ENCODE results near the gene CTAGE1. TPM values are rescaled to one million over a fixed set of nuclear protein-coding genes. Genes with fewer than 3 reads are reported as not detected.

The CTAGE1 gene
- total and polyA plus RNA-seq, 2 donors (not counting 3 experiments of a cell fraction or from before 2014, with no cell fraction given): not detected

GRCh38 chr18:22436136-22436535 is 18.4 kb upstream of the CTAGE1 start:
- BruUV-seq (replicated peaks): no TSS peak
- FAIRE-seq (no peak), DNase-seq (ENCODE audit: low read depth, low spot score) (no peak)
- no peak overlapping the region for H3K4me2 ChIP-seq (ENCODE audit: insufficient read depth, low read length)
- ChIA-PET CTCF (no interaction called here), POLR2A (no interaction called here)
- no peak overlapping the region for H3K9ac ChIP-seq (replicated peaks; ENCODE audit: extremely low read depth, insufficient read depth, low read length)
- no peak overlapping the region for H3K27ac ChIP-seq (ENCODE audit: insufficient read depth, low read depth, low read length)
- no peaks in the 10 kb centered on the region for H3K79me2 ChIP-seq (ENCODE audit: control insufficient read depth, insufficient read depth, low read length)
- dilution Hi-C loops (cut with MboI; ENCODE audit: extremely low pct_ligation_motif_present, low sequenced_read_pairs) (loop anchor here (25.0 kb wide), 1 partner anchor 249 kb away; no protein-coding TSS in a partner anchor), intact Hi-C loops (cut with micrococcal nuclease) (no loop called here)
- H2AFZ ChIP-seq (ENCODE audit: low read depth, low read length): no peak overlapping the region
- no peaks in the 10 kb centered on the region for H3K27me3 ChIP-seq (ENCODE audit: control insufficient read depth in 2 of 2, insufficient read depth in 2 of 2, low read length in 2 of 2)
- no peak for TF ChIP-seq POLR2AphosphoS5 (IDR thresholded peaks at IDR 0.05; ENCODE audit: insufficient read depth, low read depth, low read length)
- TF ChIP-seq GATA2 (IDR thresholded peaks at IDR 0.05; ENCODE audit: insufficient read depth, insufficient read length, low read depth, low read length): no peak
- TF ChIP-seq, protein P1, sequence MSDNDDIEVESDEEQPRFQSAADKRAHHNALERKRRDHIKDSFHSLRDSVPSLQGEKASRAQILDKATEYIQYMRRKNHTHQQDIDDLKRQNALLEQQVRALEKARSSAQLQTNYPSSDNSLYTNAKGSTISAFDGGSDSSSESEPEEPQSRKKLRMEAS (IDR thresholded peaks at IDR 0.05; ENCODE audit: insufficient read depth, insufficient read length): no peak
- TF ChIP-seq MYC (IDR thresholded peaks at IDR 0.05; ENCODE audit: low read depth, low read length): no peak
- no peak for TF ChIP-seq EZH2 (IDR thresholded peaks at IDR 0.05; ENCODE audit: borderline replicate concordance, low read depth, low read length, severe bottlenecking)
- no peak for TF ChIP-seq CTCF (IDR thresholded peaks at IDR 0.05; ENCODE audit: extremely low read depth in 1 of 2, insufficient read depth in 1 of 2, low read depth in 1 of 2, low read length in 2 of 2)
- no peak for TF ChIP-seq FOS (IDR thresholded peaks at IDR 0.05; ENCODE audit: borderline replicate concordance, insufficient read depth, low read length)
- no peak for TF ChIP-seq JUN (IDR thresholded peaks at IDR 0.05; ENCODE audit: borderline replicate concordance, insufficient read depth, insufficient read length, low read depth)
- H3K4me3 ChIP-seq (replicated peaks in 1 of 3; ENCODE audit: insufficient read depth in 1 of 3, low read depth in 1 of 3, low read length in 3 of 3): no peak overlapping the region
- H3K9me3 ChIP-seq (replicated peaks; ENCODE audit: control insufficient read depth, insufficient read depth, low read length): no peaks in the 10 kb centered on the region
- no peaks in the 10 kb centered on the region for H3K36me3 ChIP-seq (ENCODE audit: control insufficient read depth in 2 of 2, extremely low read depth in 1 of 2, insufficient read depth in 2 of 2, low read length in 2 of 2)
- no peaks in the 10 kb centered on the region for H4K20me1 ChIP-seq (replicated peaks; ENCODE audit: control insufficient read depth, extremely low read depth, insufficient read depth, low read length)
- H3K9me1 ChIP-seq (replicated peaks; ENCODE audit: control insufficient read depth, extremely low read depth, insufficient read depth, low read length): no peaks in the 10 kb centered on the region
- peaks cover 25% of the 10 kb centered on the region for H3K4me1 ChIP-seq (ENCODE audit: control insufficient read depth, extremely low read depth, insufficient read depth, low read length)

Data from endothelial cell of umbilical vein (primary cell).